Measurements from ENCODE around the gene PSENEN. TPM values are rescaled to one million over a fixed set of nuclear protein-coding genes. Genes with fewer than 3 reads are reported as not detected.
A peak's percentile ranks its signal among the peaks of the same experiment; 100 is the strongest.

The PSENEN gene
- total and polyA plus RNA-seq, 2 donors from 2014 or later, result 84.0 to 185 TPM

- no peak overlapping the region for H3K4me3 ChIP-seq (ENCODE audit: low read length in 3 of 3)
- no peak overlapping the region for H3K27ac ChIP-seq (ENCODE audit: low read depth in 2 of 2, low read length in 2 of 2)
- TF ChIP-seq, protein P1, sequence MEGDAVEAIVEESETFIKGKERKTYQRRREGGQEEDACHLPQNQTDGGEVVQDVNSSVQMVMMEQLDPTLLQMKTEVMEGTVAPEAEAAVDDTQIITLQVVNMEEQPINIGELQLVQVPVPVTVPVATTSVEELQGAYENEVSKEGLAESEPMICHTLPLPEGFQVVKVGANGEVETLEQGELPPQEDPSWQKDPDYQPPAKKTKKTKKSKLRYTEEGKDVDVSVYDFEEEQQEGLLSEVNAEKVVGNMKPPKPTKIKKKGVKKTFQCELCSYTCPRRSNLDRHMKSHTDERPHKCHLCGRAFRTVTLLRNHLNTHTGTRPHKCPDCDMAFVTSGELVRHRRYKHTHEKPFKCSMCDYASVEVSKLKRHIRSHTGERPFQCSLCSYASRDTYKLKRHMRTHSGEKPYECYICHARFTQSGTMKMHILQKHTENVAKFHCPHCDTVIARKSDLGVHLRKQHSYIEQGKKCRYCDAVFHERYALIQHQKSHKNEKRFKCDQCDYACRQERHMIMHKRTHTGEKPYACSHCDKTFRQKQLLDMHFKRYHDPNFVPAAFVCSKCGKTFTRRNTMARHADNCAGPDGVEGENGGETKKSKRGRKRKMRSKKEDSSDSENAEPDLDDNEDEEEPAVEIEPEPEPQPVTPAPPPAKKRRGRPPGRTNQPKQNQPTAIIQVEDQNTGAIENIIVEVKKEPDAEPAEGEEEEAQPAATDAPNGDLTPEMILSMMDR (IDR thresholded peaks at IDR 0.05; ENCODE audit: borderline replicate concordance, extremely low read depth, insufficient read depth), result no peak
- no peaks in the 10 kb centered on the region for H3K27me3 ChIP-seq (ENCODE audit: control insufficient read depth, insufficient read depth, low read length)
- DNase-seq (no peak), FAIRE-seq (no peak)
- H3K9ac ChIP-seq (ENCODE audit: low read length in 3 of 3), result no peak overlapping the region
- H3K36me3 ChIP-seq (ENCODE audit: control insufficient read depth in 2 of 3, insufficient read depth in 3 of 3, low read length in 3 of 3), result no peaks in the 10 kb centered on the region
- peaks cover 0 to under 1% (median 0%) of the 10 kb centered on the region in 3 donors for H3K4me1 ChIP-seq (ENCODE audit: control insufficient read depth in 2 of 3, insufficient read depth in 2 of 3, low read depth in 1 of 3, low read length in 3 of 3)
- intact Hi-C loops (cut with DNase I), result no loop called here
- H3K9me3 ChIP-seq (ENCODE audit: control insufficient read depth in 2 of 3, insufficient read depth in 1 of 3, low read length in 3 of 3), result no peaks in the 10 kb centered on the region
Measured at GRCh38 chr19:35696835-35697234, 48.6 kb upstream of the PSENEN start.

GRCh38 chr19:35702223-35703012, 43.0 kb upstream of the PSENEN start:
- H3K27ac ChIP-seq (ENCODE audit: low read depth in 2 of 2, low read length in 2 of 2), result no peak overlapping the region
- H3K4me3 ChIP-seq (ENCODE audit: low read length in 3 of 3), result peak overlapping the region; percentile 55 to 81 (median 65)
- no peaks in the 10 kb centered on the region for H3K9me3 ChIP-seq (ENCODE audit: control insufficient read depth in 2 of 3, insufficient read depth in 1 of 3, low read length in 3 of 3)
- H3K4me1 ChIP-seq (ENCODE audit: control insufficient read depth in 2 of 3, insufficient read depth in 2 of 3, low read depth in 1 of 3, low read length in 3 of 3), result peaks cover 0 to 8% (median 0%) of the 10 kb centered on the region in 3 donors
- H3K27me3 ChIP-seq (ENCODE audit: control insufficient read depth, insufficient read depth, low read length), result no peaks in the 10 kb centered on the region
- TF ChIP-seq, protein P1 (IDR thresholded peaks at IDR 0.05; ENCODE audit: borderline replicate concordance, extremely low read depth, insufficient read depth), result no peak
- DNase-seq (peak; percentile 95 to 98 (median 97)), FAIRE-seq (peak; percentile 91)
- intact Hi-C loops (cut with DNase I), result no loop called here
- H3K36me3 ChIP-seq (ENCODE audit: control insufficient read depth in 2 of 3, insufficient read depth in 3 of 3, low read length in 3 of 3), result no peaks in the 10 kb centered on the region
- peak overlapping the region; percentile 55 to 77 (median 61) for H3K9ac ChIP-seq (ENCODE audit: low read length in 3 of 3)

DNA sequence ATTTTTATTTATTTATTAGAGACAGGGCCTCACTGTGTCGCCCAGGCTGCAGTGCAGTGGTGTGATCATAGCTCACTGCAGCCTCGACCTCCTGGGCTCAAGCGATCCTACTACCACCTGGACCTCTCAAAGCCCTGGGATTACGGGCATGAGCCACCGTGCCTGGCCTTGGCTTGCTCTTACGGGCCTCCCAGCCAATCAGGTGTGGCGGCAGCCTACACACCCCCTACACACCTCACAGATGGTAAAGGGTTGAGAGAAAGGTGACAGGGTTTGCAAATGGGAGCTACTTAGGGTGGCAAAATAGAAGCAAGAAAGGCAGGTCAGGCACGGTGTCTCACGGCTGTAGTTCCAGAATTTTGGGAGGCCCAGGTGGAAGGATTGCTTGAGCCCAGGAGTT, 42.1 kb upstream of the PSENEN start:
- TF ChIP-seq, protein P1 (IDR thresholded peaks at IDR 0.05; ENCODE audit: borderline replicate concordance, extremely low read depth, insufficient read depth), result no peak
- Histone ChIP-seq H3K27ac (ENCODE audit: low read depth in 2 of 2, low read length in 2 of 2) (no peak overlapping the region), H3K4me1 (ENCODE audit: control insufficient read depth in 2 of 3, insufficient read depth in 2 of 3, low read depth in 1 of 3, low read length in 3 of 3) (peaks cover 0 to 8% (median 0%) of the 10 kb centered on the region in 3 donors), H3K9ac (ENCODE audit: low read length in 3 of 3) (no peak overlapping the region), H3K9me3 (ENCODE audit: control insufficient read depth in 2 of 3, insufficient read depth in 1 of 3, low read length in 3 of 3) (no peaks in the 10 kb centered on the region), H3K36me3 (ENCODE audit: control insufficient read depth in 2 of 3, insufficient read depth in 3 of 3, low read length in 3 of 3) (no peaks in the 10 kb centered on the region), H3K27me3 (ENCODE audit: control insufficient read depth, insufficient read depth, low read length) (no peaks in the 10 kb centered on the region), H3K4me3 (ENCODE audit: low read length in 3 of 3) (no peak overlapping the region)
- no peak for FAIRE-seq
- no peak for DNase-seq
- intact Hi-C loops (cut with DNase I), result no loop called here
